ENCODE measurements around the gene FOXK2.
"Not testable (repeated sequence)": the region's sequence is repeated elsewhere in the genome, so short reads cannot be mapped to it uniquely, and the experiment has no call there.

FOXK2 gene

GRCh38 chr17:82582213-82582612 lies 62.7 kb downstream of the FOXK2 start:
- H3K9ac ChIP-seq (ENCODE audit: low read depth, low read length, poor library complexity) = no peak overlapping the region
- no peaks in the 10 kb centered on the region for H3K27me3 ChIP-seq (ENCODE audit: control insufficient read depth in 3 of 3, insufficient read depth in 3 of 3, low read depth in 1 of 3, low read length in 3 of 3)
- H2BK5ac ChIP-seq (ENCODE audit: low read length) = no peak overlapping the region
- H3K4me3 ChIP-seq (ENCODE audit: low read length in 2 of 2) = no peak overlapping the region
- no peak overlapping the region for H3K4me2 ChIP-seq (ENCODE audit: insufficient read depth, low read length, poor library complexity, severe bottlenecking)
- no peak overlapping the region for H4K8ac ChIP-seq (ENCODE audit: low read depth, low read length)
- H3K36me3 ChIP-seq (replicated peaks in 1 of 2; ENCODE audit: control insufficient read depth in 2 of 2, insufficient read depth in 2 of 2, low read length in 2 of 2) = peaks cover 35 to 76% of the 10 kb centered on the region in 2 donors
- no peaks in the 10 kb centered on the region for H3K9me3 ChIP-seq (replicated peaks in 1 of 2; ENCODE audit: control insufficient read depth in 2 of 2, insufficient read depth in 1 of 2, low read depth in 1 of 2, low read length in 2 of 2)
- H3K27ac ChIP-seq (replicated peaks; ENCODE audit: low read length) = no peak overlapping the region
- H4K91ac ChIP-seq (ENCODE audit: low read depth, low read length, poor library complexity) = no peak overlapping the region
- peaks cover 8% of the 10 kb centered on the region for H3K79me1 ChIP-seq (ENCODE audit: low read depth, low read length)
- H3K4me1 ChIP-seq (ENCODE audit: control insufficient read depth in 2 of 2, insufficient read depth in 1 of 2, low read depth in 1 of 2, low read length in 2 of 2) = no peaks in the 10 kb centered on the region
- WGBS, 2 donors (ENCODE audit: extremely low coverage in 2 of 2, insufficient read length in 2 of 2, insufficient replicate concordance in 1 of 2) = no CpG with 5 or more reads among the region's 8 CpGs
- no peak overlapping the region for H2AFZ ChIP-seq (ENCODE audit: low read length)
- H3K23ac ChIP-seq (ENCODE audit: low read depth, low read length, poor library complexity) = no peak overlapping the region
- no peak overlapping the region for H3K4ac ChIP-seq (ENCODE audit: low read length)
- DNase-seq (ENCODE audit: low spot score) = no peak
- H3K18ac ChIP-seq (ENCODE audit: low read length) = no peak overlapping the region
- H3K14ac ChIP-seq (ENCODE audit: low read length) = no peak overlapping the region
- no peak overlapping the region for H2BK120ac ChIP-seq (ENCODE audit: low read depth, low read length)
- H2BK15ac ChIP-seq (ENCODE audit: low read length) = no peak overlapping the region
- no peak overlapping the region for H2BK12ac ChIP-seq (ENCODE audit: low read length)
- H2AK5ac ChIP-seq (ENCODE audit: low read depth, low read length) = no peak overlapping the region

GRCh38 chr17:82582709-82583108 lies 63.2 kb downstream of the FOXK2 start:
- H3K79me1 ChIP-seq (ENCODE audit: low read depth, low read length) = peaks cover 7% of the 10 kb centered on the region
- no peak overlapping the region for H3K14ac ChIP-seq (ENCODE audit: low read length)
- no peak overlapping the region for H4K8ac ChIP-seq (ENCODE audit: low read depth, low read length)
- no peak overlapping the region for H2BK120ac ChIP-seq (ENCODE audit: low read depth, low read length)
- no peak overlapping the region for H2BK12ac ChIP-seq (ENCODE audit: low read length)
- no peak overlapping the region for H2BK5ac ChIP-seq (ENCODE audit: low read length)
- H4K91ac ChIP-seq (ENCODE audit: low read depth, low read length, poor library complexity) = no peak overlapping the region
- H3K27ac ChIP-seq (replicated peaks; ENCODE audit: low read length) = no peak overlapping the region
- DNase-seq (ENCODE audit: low spot score) = no peak
- H3K18ac ChIP-seq (ENCODE audit: low read length) = no peak overlapping the region
- H3K4me2 ChIP-seq (ENCODE audit: insufficient read depth, low read length, poor library complexity, severe bottlenecking) = no peak overlapping the region
- H2AFZ ChIP-seq (ENCODE audit: low read length) = no peak overlapping the region
- no peaks in the 10 kb centered on the region for H3K9me3 ChIP-seq (replicated peaks in 1 of 2; ENCODE audit: control insufficient read depth in 2 of 2, insufficient read depth in 1 of 2, low read depth in 1 of 2, low read length in 2 of 2)
- no peak overlapping the region for H3K4ac ChIP-seq (ENCODE audit: low read length)
- H3K23ac ChIP-seq (ENCODE audit: low read depth, low read length, poor library complexity) = no peak overlapping the region
- H2AK5ac ChIP-seq (ENCODE audit: low read depth, low read length) = no peak overlapping the region
- no peak overlapping the region for H3K4me3 ChIP-seq (ENCODE audit: low read length in 2 of 2)
- H3K4me1 ChIP-seq (ENCODE audit: control insufficient read depth in 2 of 2, insufficient read depth in 1 of 2, low read depth in 1 of 2, low read length in 2 of 2) = no peaks in the 10 kb centered on the region
- no peak overlapping the region for H3K9ac ChIP-seq (ENCODE audit: low read depth, low read length, poor library complexity)
- no peaks in the 10 kb centered on the region for H3K27me3 ChIP-seq (ENCODE audit: control insufficient read depth in 3 of 3, insufficient read depth in 3 of 3, low read depth in 1 of 3, low read length in 3 of 3)
- no peak overlapping the region for H2BK15ac ChIP-seq (ENCODE audit: low read length)
- no CpG with 5 or more reads among the region's 11 CpGs for WGBS, 2 donors (ENCODE audit: extremely low coverage in 2 of 2, insufficient read length in 2 of 2, insufficient replicate concordance in 1 of 2)
- peaks cover 40 to 77% of the 10 kb centered on the region in 2 donors for H3K36me3 ChIP-seq (replicated peaks in 1 of 2; ENCODE audit: control insufficient read depth in 2 of 2, insufficient read depth in 2 of 2, low read length in 2 of 2)

GRCh38 chr17:82583720-82584234 lies 64.2 kb downstream of the FOXK2 start:
- Histone ChIP-seq H3K4me2 (ENCODE audit: insufficient read depth, low read length, poor library complexity, severe bottlenecking) (no peak overlapping the region), H3K9ac (ENCODE audit: low read depth, low read length, poor library complexity) (no peak overlapping the region), H2AFZ (ENCODE audit: low read length) (no peak overlapping the region), H3K23ac (ENCODE audit: low read depth, low read length, poor library complexity) (no peak overlapping the region), H3K9me3 (replicated peaks in 1 of 2; ENCODE audit: control insufficient read depth in 2 of 2, insufficient read depth in 1 of 2, low read depth in 1 of 2, low read length in 2 of 2) (no peaks in the 10 kb centered on the region), H3K36me3 (replicated peaks in 1 of 2; ENCODE audit: control insufficient read depth in 2 of 2, insufficient read depth in 2 of 2, low read length in 2 of 2) (peaks cover 41 to 77% of the 10 kb centered on the region in 2 donors), H2BK15ac (ENCODE audit: low read length) (no peak overlapping the region), H3K79me1 (ENCODE audit: low read depth, low read length) (peaks cover 6% of the 10 kb centered on the region), H2AK5ac (ENCODE audit: low read depth, low read length) (no peak overlapping the region), H3K4me3 (ENCODE audit: low read length in 2 of 2) (peak overlapping the region in 1 of 2 donors; percentile 20), H3K18ac (ENCODE audit: low read length) (no peak overlapping the region), H3K4ac (ENCODE audit: low read length) (peak overlapping the region; percentile 37), H3K27ac (replicated peaks; ENCODE audit: low read length) (no peak overlapping the region), H3K4me1 (ENCODE audit: control insufficient read depth in 2 of 2, insufficient read depth in 1 of 2, low read depth in 1 of 2, low read length in 2 of 2) (no peaks in the 10 kb centered on the region), H2BK12ac (ENCODE audit: low read length) (no peak overlapping the region), H2BK120ac (ENCODE audit: low read depth, low read length) (no peak overlapping the region), H3K14ac (ENCODE audit: low read length) (no peak overlapping the region), H3K27me3 (ENCODE audit: control insufficient read depth in 3 of 3, insufficient read depth in 3 of 3, low read depth in 1 of 3, low read length in 3 of 3) (no peaks in the 10 kb centered on the region), H4K8ac (ENCODE audit: low read depth, low read length) (no peak overlapping the region), H4K91ac (ENCODE audit: low read depth, low read length, poor library complexity) (no peak overlapping the region), H2BK5ac (ENCODE audit: low read length) (no peak overlapping the region)
- no peak for DNase-seq (ENCODE audit: low spot score)
- WGBS, 2 donors (ENCODE audit: extremely low coverage in 2 of 2, insufficient read length in 2 of 2, insufficient replicate concordance in 1 of 2) = no CpG with 5 or more reads among the region's 28 CpGs

- not testable (repeated sequence) for H3K4me1 ChIP-seq (ENCODE audit: control insufficient read depth in 2 of 2, insufficient read depth in 1 of 2, low read depth in 1 of 2, low read length in 2 of 2); H2AK5ac ChIP-seq (ENCODE audit: low read depth, low read length); DNase-seq (ENCODE audit: low spot score); H2BK120ac ChIP-seq (ENCODE audit: low read depth, low read length); H2BK12ac ChIP-seq (ENCODE audit: low read length); H2AFZ ChIP-seq (ENCODE audit: low read length); H3K79me1 ChIP-seq (ENCODE audit: low read depth, low read length); H3K9me3 ChIP-seq (replicated peaks in 1 of 2; ENCODE audit: control insufficient read depth in 2 of 2, insufficient read depth in 1 of 2, low read depth in 1 of 2, low read length in 2 of 2); H3K4me3 ChIP-seq (ENCODE audit: low read length in 2 of 2); H3K4ac ChIP-seq (ENCODE audit: low read length); H3K27me3 ChIP-seq (ENCODE audit: control insufficient read depth in 3 of 3, insufficient read depth in 3 of 3, low read depth in 1 of 3, low read length in 3 of 3); H3K9ac ChIP-seq (ENCODE audit: low read depth, low read length, poor library complexity); H2BK15ac ChIP-seq (ENCODE audit: low read length); H2BK5ac ChIP-seq (ENCODE audit: low read length); H3K4me2 ChIP-seq (ENCODE audit: insufficient read depth, low read length, poor library complexity, severe bottlenecking); H3K14ac ChIP-seq (ENCODE audit: low read length); H3K27ac ChIP-seq (replicated peaks; ENCODE audit: low read length)
- peak overlapping the region; percentile 85 for H3K18ac ChIP-seq (ENCODE audit: low read length)
- peak overlapping the region; percentile 53 for H4K91ac ChIP-seq (ENCODE audit: low read depth, low read length, poor library complexity)
- H3K23ac ChIP-seq (ENCODE audit: low read depth, low read length, poor library complexity) = peak overlapping the region; percentile 95
- peak overlapping the region; percentile 43 for H4K8ac ChIP-seq (ENCODE audit: low read depth, low read length)
- H3K36me3 ChIP-seq (replicated peaks in 1 of 2; ENCODE audit: control insufficient read depth in 2 of 2, insufficient read depth in 2 of 2, low read length in 2 of 2) = peaks cover 42 to 91% of the 10 kb centered on the region in 2 donors
- WGBS, 2 donors (ENCODE audit: extremely low coverage in 2 of 2, insufficient read length in 2 of 2, insufficient replicate concordance in 1 of 2) = no CpG with 5 or more reads among the region's 23 CpGs
These were observed 66.5 kb downstream of the FOXK2 start for GRCh38 chr17:82585935-82586575.

All from neuronal stem cell (in vitro differentiated cells).